ENCODE data around the gene D2HGDH. TPM values are rescaled to one million over a fixed set of nuclear protein-coding genes. Genes with fewer than 3 reads are reported as not detected.

D2HGDH gene
- total RNA-seq, 2 experiments from 2014 or later: 39.4 to 42.6 TPM

GRCh38 chr2:241814393-241814642 is 79.9 kb downstream of the D2HGDH start:
- CTCF ChIA-PET: no interaction called here
- intact Hi-C loops (cut with micrococcal nuclease): no loop called here
- no peak overlapping the region for H3K27ac Mint-ChIP-seq

GRCh38 chr2:241814643-241815476 is 80.4 kb downstream of the D2HGDH start:
- POLR2A ChIA-PET: no interaction called here
- no peak for DNase-seq
- ATAC-seq: no peak
- H3K4me3 Mint-ChIP-seq: no peak overlapping the region
- H3K36me3 Mint-ChIP-seq (ENCODE audit: low read depth): no peaks in the 10 kb centered on the region
- intact Hi-C loops (cut with micrococcal nuclease): no loop called here
- no peaks in the 10 kb centered on the region for H3K9me3 Mint-ChIP-seq
- H3K27me3 Mint-ChIP-seq: peaks cover 4% of the 10 kb centered on the region
- no peak overlapping the region for H3K27ac Mint-ChIP-seq
- no peak for TF ChIP-seq CTCF (IDR thresholded peaks at IDR 0.05)
- peaks cover 7% of the 10 kb centered on the region for H3K4me1 Mint-ChIP-seq (ENCODE audit: low read depth)
- CTCF ChIA-PET: no interaction called here

More at GRCh38 chr2:241814393-241814642, 79.9 kb downstream of the D2HGDH start:
- Mint-ChIP-seq H3K36me3 (ENCODE audit: low read depth) (no peaks in the 10 kb centered on the region), H3K4me1 (ENCODE audit: low read depth) (peaks cover 7% of the 10 kb centered on the region), H3K27me3 (peaks cover 4% of the 10 kb centered on the region), H3K4me3 (no peak overlapping the region), H3K9me3 (no peaks in the 10 kb centered on the region)
- no peak for ATAC-seq
- TF ChIP-seq CTCF (IDR thresholded peaks at IDR 0.05): no peak
- POLR2A ChIA-PET: no interaction called here
- no peak for DNase-seq

GRCh38 chr2:241815477-241816430 is 81.3 kb downstream of the D2HGDH start:
- DNase-seq: no peak
- ATAC-seq: no peak
- POLR2A ChIA-PET: interaction anchor here (0.5 kb wide), 1 partner anchor 1207 kb away, joined by 4 read pairs; no protein-coding TSS in a partner anchor
- intact Hi-C loops (cut with micrococcal nuclease): no loop called here
- H3K36me3 Mint-ChIP-seq (ENCODE audit: low read depth): no peaks in the 10 kb centered on the region
- no peak overlapping the region for H3K4me3 Mint-ChIP-seq
- H3K27ac Mint-ChIP-seq: no peak overlapping the region
- peaks cover 7% of the 10 kb centered on the region for H3K4me1 Mint-ChIP-seq (ENCODE audit: low read depth)
- CTCF ChIA-PET: no interaction called here
- H3K27me3 Mint-ChIP-seq: peaks cover 4% of the 10 kb centered on the region
- no peak for TF ChIP-seq CTCF (IDR thresholded peaks at IDR 0.05)
- no peaks in the 10 kb centered on the region for H3K9me3 Mint-ChIP-seq

GRCh38 chr2:241816431-241817121 is 82.1 kb downstream of the D2HGDH start:
- ChIA-PET POLR2A (no interaction called here), CTCF (no interaction called here)
- H3K4me1 Mint-ChIP-seq (ENCODE audit: low read depth): peaks cover 7% of the 10 kb centered on the region

More at GRCh38 chr2:241816431-241817121, 82.1 kb downstream of the D2HGDH start:
- H3K4me3 Mint-ChIP-seq: no peak overlapping the region
- ATAC-seq (no peak), DNase-seq (no peak)
- no peaks in the 10 kb centered on the region for H3K36me3 Mint-ChIP-seq (ENCODE audit: low read depth)
- intact Hi-C loops (cut with micrococcal nuclease): no loop called here
- H3K27ac Mint-ChIP-seq: no peak overlapping the region
- no peaks in the 10 kb centered on the region for H3K9me3 Mint-ChIP-seq
- TF ChIP-seq CTCF (IDR thresholded peaks at IDR 0.05): no peak
- peaks cover 4% of the 10 kb centered on the region for H3K27me3 Mint-ChIP-seq

All from activated CD8-positive, alpha-beta T cell treated with anti-CD3 and anti-CD28 coated beads for 36 hours (primary cell).